SK-N-SH (cell line): ENCODE measurements around the gene RPL19.

Source experiments
- EZH2phosphoT487 ChIP-seq: fragments of 200-600 bp; sonication (generic); IDR thresholded peaks from 2 replicates; pipeline ENCODE4 v1.6.1; 2017; ENCODE audit warnings: low read depth, mixed run types, mild to moderate bottlenecking, antibody characterized with exemption, moderate library complexity, borderline replicate concordance
- TF ChIP-seq, protein P1 (sequence below): fragments of 200-600 bp; sonication (generic); IDR thresholded peaks from 2 replicates; pipeline ENCODE4 v1.6.1; 2017; ENCODE audit warnings: antibody characterized with exemption, mild to moderate bottlenecking, moderate library complexity

DNA sequence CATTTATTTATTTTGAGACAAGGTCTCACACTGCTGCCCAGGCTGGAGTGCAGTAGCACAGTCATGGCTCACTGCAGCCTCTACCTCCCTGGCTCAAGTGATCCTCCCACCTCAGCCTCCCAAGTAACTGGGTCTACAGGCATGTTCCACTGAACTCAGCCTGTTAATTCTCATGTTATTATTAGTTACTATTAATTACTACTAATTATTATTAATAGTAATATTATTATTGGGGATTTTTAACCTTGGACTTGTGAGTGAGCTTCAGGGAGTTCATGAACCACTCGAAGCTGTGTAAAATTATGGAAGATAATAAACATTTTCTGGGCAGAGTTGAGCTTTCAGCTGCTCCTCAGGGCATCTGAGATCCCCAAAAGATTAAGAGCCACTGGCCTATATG, 30.3 kb downstream of the RPL19 start:
- TF ChIP-seq EZH2phosphoT487, result no peak
- TF ChIP-seq, protein P1, sequence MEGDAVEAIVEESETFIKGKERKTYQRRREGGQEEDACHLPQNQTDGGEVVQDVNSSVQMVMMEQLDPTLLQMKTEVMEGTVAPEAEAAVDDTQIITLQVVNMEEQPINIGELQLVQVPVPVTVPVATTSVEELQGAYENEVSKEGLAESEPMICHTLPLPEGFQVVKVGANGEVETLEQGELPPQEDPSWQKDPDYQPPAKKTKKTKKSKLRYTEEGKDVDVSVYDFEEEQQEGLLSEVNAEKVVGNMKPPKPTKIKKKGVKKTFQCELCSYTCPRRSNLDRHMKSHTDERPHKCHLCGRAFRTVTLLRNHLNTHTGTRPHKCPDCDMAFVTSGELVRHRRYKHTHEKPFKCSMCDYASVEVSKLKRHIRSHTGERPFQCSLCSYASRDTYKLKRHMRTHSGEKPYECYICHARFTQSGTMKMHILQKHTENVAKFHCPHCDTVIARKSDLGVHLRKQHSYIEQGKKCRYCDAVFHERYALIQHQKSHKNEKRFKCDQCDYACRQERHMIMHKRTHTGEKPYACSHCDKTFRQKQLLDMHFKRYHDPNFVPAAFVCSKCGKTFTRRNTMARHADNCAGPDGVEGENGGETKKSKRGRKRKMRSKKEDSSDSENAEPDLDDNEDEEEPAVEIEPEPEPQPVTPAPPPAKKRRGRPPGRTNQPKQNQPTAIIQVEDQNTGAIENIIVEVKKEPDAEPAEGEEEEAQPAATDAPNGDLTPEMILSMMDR, result no peak
